ENCODE results near the gene FAM107B.

The FAM107B gene

GRCh38 chr10:14705548-14706230 is 69.0 kb downstream of the FAM107B start (continued):
- no peak for TF ChIP-seq ZSCAN16 (tag by site-specific recombination; IDR thresholded peaks at IDR 0.05)
- no peak for TF ChIP-seq ZBTB44 (tag by site-specific recombination; IDR thresholded peaks at IDR 0.05)
- TF ChIP-seq HOXD13 (CRISPR knock-in tag; IDR thresholded peaks at IDR 0.05; ENCODE audit: borderline replicate concordance) = no peak

- CTCF ChIA-PET = no interaction called here
- no peak overlapping the region for H3K27ac ChIP-seq (ENCODE audit: extremely low read depth, low read depth, low read length)
- no peaks in the 10 kb centered on the region for H3K4me1 ChIP-seq (ENCODE audit: control insufficient read depth, insufficient read depth, low read length)
- POLR2A ChIA-PET = no interaction called here
- H3K36me3 ChIP-seq (ENCODE audit: control insufficient read depth in 2 of 2, insufficient read depth in 1 of 2, low read length in 2 of 2) = no peaks in the 10 kb centered on the region
- no peak overlapping the region for H3K4me3 ChIP-seq (ENCODE audit: low read depth, low read length)
- no peaks in the 10 kb centered on the region for H3K9me3 ChIP-seq (ENCODE audit: control insufficient read depth, insufficient read depth, low read depth, low read length)
- no peak for TF ChIP-seq ZNF624 (tag by site-specific recombination; IDR thresholded peaks at IDR 0.05)
Observed at GRCh38 chr10:14703631-14704001, 71.1 kb downstream of the FAM107B start.

- H3K4me3 ChIP-seq (ENCODE audit: low read depth, low read length) = no peak overlapping the region
- no peak for TF ChIP-seq ZNF843 (tag by site-specific recombination; IDR thresholded peaks at IDR 0.05)
- no peaks in the 10 kb centered on the region for H3K9me3 ChIP-seq (ENCODE audit: control insufficient read depth, insufficient read depth, low read depth, low read length)
- no peak overlapping the region for H3K27ac ChIP-seq (ENCODE audit: extremely low read depth, low read depth, low read length)
- no peaks in the 10 kb centered on the region for H3K4me1 ChIP-seq (ENCODE audit: control insufficient read depth, insufficient read depth, low read length)
- H3K36me3 ChIP-seq (ENCODE audit: control insufficient read depth in 2 of 2, insufficient read depth in 1 of 2, low read length in 2 of 2) = no peaks in the 10 kb centered on the region
- POLR2A ChIA-PET = no interaction called here
- CTCF ChIA-PET = no interaction called here
Observed at GRCh38 chr10:14701466-14701865, 73.2 kb downstream of the FAM107B start.

- Histone ChIP-seq H3K36me3 (ENCODE audit: control insufficient read depth in 2 of 2, insufficient read depth in 1 of 2, low read length in 2 of 2) (no peaks in the 10 kb centered on the region), H3K4me3 (ENCODE audit: low read depth, low read length) (no peak overlapping the region), H3K9me3 (ENCODE audit: control insufficient read depth, insufficient read depth, low read depth, low read length) (no peaks in the 10 kb centered on the region), H3K4me1 (ENCODE audit: control insufficient read depth, insufficient read depth, low read length) (no peaks in the 10 kb centered on the region), H3K27ac (ENCODE audit: extremely low read depth, low read depth, low read length) (no peak overlapping the region)
- ChIA-PET POLR2A (interaction anchor here (0.6 kb wide), 1 partner anchor 115 kb away, joined by 4 read pairs; no protein-coding TSS in a partner anchor), CTCF (interaction anchor here (0.6 kb wide), 1 partner anchor 54 kb away, joined by 3 read pairs; no protein-coding TSS in a partner anchor)
- TF ChIP-seq ZNF391 (tag by site-specific recombination; IDR thresholded peaks at IDR 0.05; ENCODE audit: borderline replicate concordance, low read depth) (no peak), ZNF585B (tag by site-specific recombination; IDR thresholded peaks at IDR 0.05) (no peak), KLF17 (tag by site-specific recombination; IDR thresholded peaks at IDR 0.05) (no peak), BCL11A (tag by site-specific recombination; IDR thresholded peaks at IDR 0.05; ENCODE audit: low read depth) (no peak), ZNF549 (tag by site-specific recombination; IDR thresholded peaks at IDR 0.05) (no peak), ZBTB20 (tag by site-specific recombination; IDR thresholded peaks at IDR 0.05) (no peak), OVOL3 (tag by site-specific recombination; IDR thresholded peaks at IDR 0.05) (no peak), MEIS1 (CRISPR knock-in tag; IDR thresholded peaks at IDR 0.05; ENCODE audit: borderline replicate concordance) (no peak), KLF7 (tag by site-specific recombination; IDR thresholded peaks at IDR 0.05; ENCODE audit: borderline replicate concordance) (no peak), TRIM28 (IDR thresholded peaks at IDR 0.05; ENCODE audit: borderline replicate concordance, low read length) (no peak), ATF2 (tag by site-specific recombination; IDR thresholded peaks at IDR 0.05; ENCODE audit: low read depth) (no peak), ZSCAN30 (tag by site-specific recombination; IDR thresholded peaks at IDR 0.05) (no peak), ZNF48 (tag by site-specific recombination; IDR thresholded peaks at IDR 0.05) (no peak), ZNF692 (tag by site-specific recombination; IDR thresholded peaks at IDR 0.05) (no peak), ZNF747 (tag by site-specific recombination; IDR thresholded peaks at IDR 0.05) (no peak), AEBP2 (tag by site-specific recombination; IDR thresholded peaks at IDR 0.05; ENCODE audit: borderline replicate concordance) (no peak), REPIN1 (tag by site-specific recombination; IDR thresholded peaks at IDR 0.05; ENCODE audit: low read depth) (no peak), ZNF423 (tag by site-specific recombination; IDR thresholded peaks at IDR 0.05) (no peak)
Observed at GRCh38 chr10:14700546-14700945, 74.2 kb downstream of the FAM107B start.

All from HEK293 (cell line).